OCI-LY3 (cell line): ENCODE results near the gene XPO6.

Experiments used
- H2AFZ ChIP-seq: fragments of 200-600, 300-600 bp; shearing (Covaris generic); 2 replicates; pipeline ENCODE4 v1.6.0; 2014; ENCODE audit warnings: antibody characterized with exemption, low read depth, low read length
- H3K27ac ChIP-seq: fragments of 200-600, 300-600 bp; sonication (generic); 2 replicates; pipeline ENCODE4 v1.5.1; 2014; ENCODE audit warnings: mild to moderate bottlenecking, low read length, moderate library complexity, mixed read lengths
- H3K27me3 ChIP-seq: fragments of 200-600, 300-600 bp; sonication (generic); 2 replicates; pipeline ENCODE4 v1.6.1; 2014; ENCODE audit warnings: low read depth, low read length, mixed read lengths
- H3K36me3 ChIP-seq: fragments of 200-600, 300-600 bp; sonication (generic); replicated peaks from 2 replicates; pipeline ENCODE3; 2014; ENCODE audit warnings: low read depth, low read length, mixed read lengths
- H3K4me1 ChIP-seq: fragments of 300-600, 200-600 bp; sonication (generic); 2 replicates; pipeline ENCODE4 v1.6.1; 2014; ENCODE audit warnings: low read length, mixed read lengths
- H3K4me2 ChIP-seq: fragments of 200-600, 300-600 bp; sonication (generic); 2 replicates; pipeline ENCODE4 v1.6.1; 2014; ENCODE audit warnings: low read length, mixed read lengths
- H3K4me3 ChIP-seq: fragments of 300-600, 200-600 bp; sonication (generic); 2 replicates; pipeline ENCODE4 v1.5.1; 2014; ENCODE audit warnings: antibody characterized with exemption, mild to moderate bottlenecking, low read length, moderate library complexity
- H3K79me2 ChIP-seq: fragments of 300-600, 200-600 bp; shearing (Covaris generic); 2 replicates; pipeline ENCODE4 v1.6.1; 2014; ENCODE audit warnings: mild to moderate bottlenecking, low read length, mixed read lengths
- H3K9ac ChIP-seq: fragments of 300-600, 200-600 bp; shearing (Covaris generic); 2 replicates; pipeline ENCODE4 v1.6.0; 2014; ENCODE audit warnings: mild to moderate bottlenecking, low read length, moderate library complexity
- H3K9me3 ChIP-seq: fragments of 200-600, 300-600 bp; shearing (Covaris generic); 2 replicates; pipeline ENCODE4 v1.6.1; 2014; ENCODE audit warnings: low read length, mixed read lengths; ENCODE audit not compliant: insufficient read depth
- H4K20me1 ChIP-seq: fragments of 200-600, 300-600 bp; sonication (generic); 2 replicates; pipeline ENCODE4 v1.6.1; 2016; ENCODE audit warnings: low read length, mixed read lengths; ENCODE audit not compliant: insufficient read depth
- CTCF ChIP-seq: fragments of 200-600, 300-600 bp; sonication (generic); IDR thresholded peaks from 2 replicates; pipeline ENCODE4 v1.5.1; 2014; ENCODE audit warnings: antibody characterized with exemption, low read length, low read depth
- EZH2phosphoT487 ChIP-seq: fragments of 200-600 bp; shearing (Covaris generic); IDR thresholded peaks from 2 replicates; pipeline ENCODE4 v1.6.1; 2018; ENCODE audit warnings: antibody characterized with exemption, mixed run types, low read depth

The XPO6 gene

GRCh38 chr16:28185696-28186095 is 26.1 kb downstream of the XPO6 start:
- Histone ChIP-seq H3K9ac (peak overlapping the region; percentile 83), H3K27me3 (no peaks in the 10 kb centered on the region), H3K79me2 (peaks cover 90% of the 10 kb centered on the region), H3K4me2 (peak overlapping the region; percentile 100), H3K9me3 (0 out of 2 replicates have a peak, but pooled peaks cover 3% of the 10 kb centered on the region), H2AFZ (no peak overlapping the region), H3K36me3 (peaks cover 35% of the 10 kb centered on the region), H4K20me1 (no peaks in the 10 kb centered on the region), H3K4me1 (peaks cover 94% of the 10 kb centered on the region), H3K27ac (peak overlapping the region; percentile 98), H3K4me3 (peak overlapping the region; percentile 52)
- TF ChIP-seq CTCF (no peak), EZH2phosphoT487 (no peak)

- H4K20me1 ChIP-seq: no peaks in the 10 kb centered on the region
- H3K79me2 ChIP-seq: peaks cover 90% of the 10 kb centered on the region
- H3K4me3 ChIP-seq: no peak overlapping the region
- no peak for TF ChIP-seq CTCF
- H3K4me2 ChIP-seq: no peak overlapping the region
- H3K4me1 ChIP-seq: peaks cover 94% of the 10 kb centered on the region
- H3K36me3 ChIP-seq: peaks cover 35% of the 10 kb centered on the region
- H3K27me3 ChIP-seq: no peaks in the 10 kb centered on the region
- H3K9ac ChIP-seq: no peak overlapping the region
- H3K9me3 ChIP-seq: 0 out of 2 replicates have a peak, but pooled peaks cover 3% of the 10 kb centered on the region
- H2AFZ ChIP-seq: no peak overlapping the region
- no peak overlapping the region for H3K27ac ChIP-seq
These were observed 27.1 kb downstream of the XPO6 start for GRCh38 chr16:28184625-28185024.

- no peak for TF ChIP-seq EZH2phosphoT487
- TF ChIP-seq CTCF: no peak
- Histone ChIP-seq H4K20me1 (no peaks in the 10 kb centered on the region), H3K27me3 (no peaks in the 10 kb centered on the region), H3K36me3 (peaks cover 34% of the 10 kb centered on the region), H3K4me3 (no peak overlapping the region), H3K4me1 (peaks cover 94% of the 10 kb centered on the region), H3K9ac (no peak overlapping the region), H3K27ac (peak overlapping the region; percentile 94), H3K79me2 (peaks cover 90% of the 10 kb centered on the region), H3K9me3 (0 out of 2 replicates have a peak, but pooled peaks cover 3% of the 10 kb centered on the region), H3K4me2 (peak overlapping the region; percentile 82), H2AFZ (no peak overlapping the region)
These were observed 27.8 kb downstream of the XPO6 start for GRCh38 chr16:28183930-28184329.

- Histone ChIP-seq H2AFZ (no peak overlapping the region), H3K79me2 (peaks cover 91% of the 10 kb centered on the region), H4K20me1 (no peaks in the 10 kb centered on the region), H3K36me3 (peaks cover 34% of the 10 kb centered on the region), H3K9me3 (0 out of 2 replicates have a peak, but pooled peaks cover 3% of the 10 kb centered on the region), H3K4me2 (peak overlapping the region; percentile 82), H3K4me1 (peaks cover 90% of the 10 kb centered on the region), H3K4me3 (no peak overlapping the region), H3K27ac (peak overlapping the region; percentile 94), H3K27me3 (no peaks in the 10 kb centered on the region), H3K9ac (no peak overlapping the region)
- TF ChIP-seq CTCF: no peak
- TF ChIP-seq EZH2phosphoT487: no peak
These were observed 28.3 kb downstream of the XPO6 start for GRCh38 chr16:28183484-28183883.
